ENCODE measurements around the gene EPB41.

- no peak for TF ChIP-seq EZH2 (IDR thresholded peaks at IDR 0.05; ENCODE audit: insufficient read depth, poor library complexity, severe bottlenecking)
- TF ChIP-seq EZH2phosphoT487 (IDR thresholded peaks at IDR 0.05; ENCODE audit: insufficient read depth, low read depth): no peak
Observed at GRCh38 chr1:28974432-28974831, 60.1 kb downstream of the EPB41 start.

Measured in GM23248 (cell line).